HG03521 (cell line): Measurements from ENCODE around the gene VSIG10L.
A peak's percentile ranks its signal among the peaks of the same experiment; 100 is the strongest.

Source experiments
- ATAC-seq: cut with Tn5 transposase; IDR thresholded peaks from one replicate; pipeline ENCODE4 v1.9.1; 2021; ENCODE audit warnings: mild to moderate bottlenecking, moderate library complexity; ENCODE audit not compliant: unreplicated experiment

Gene VSIG10L

DNA sequence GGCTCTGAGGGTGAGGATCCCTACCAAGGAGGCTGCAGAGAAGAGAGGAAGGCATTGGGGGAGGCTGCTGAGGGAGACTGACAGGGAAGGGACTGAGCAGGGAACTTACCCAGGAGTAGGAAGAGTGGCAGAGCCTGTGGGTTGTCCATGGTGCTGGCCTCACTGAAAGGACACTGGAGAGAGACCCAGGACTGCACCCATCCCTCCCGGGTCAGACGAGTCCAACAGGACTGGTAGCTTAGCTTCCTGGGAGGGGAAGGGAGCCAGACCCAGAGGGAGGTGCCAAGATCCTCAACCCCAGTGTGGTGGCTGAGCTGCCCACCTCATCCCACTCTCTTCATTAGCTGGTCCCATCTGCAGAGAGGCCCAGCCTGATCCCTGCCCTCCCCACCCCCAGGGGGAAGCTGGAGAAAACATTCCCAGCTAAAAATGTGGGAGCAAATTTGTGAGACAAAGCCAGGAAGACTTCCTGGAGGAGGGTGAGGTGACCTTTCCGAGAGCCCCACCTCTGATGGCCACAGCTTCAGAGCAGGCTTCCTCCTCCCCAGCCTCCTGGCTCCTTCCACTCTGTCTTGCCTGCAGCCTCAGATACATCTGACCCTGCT lies at the start of gene VSIG10L:
TSS of gene VSIG10L (minus strand) at position 164 of the 605 bp plus-strand sequence. CDS start at position 149, 15 bp downstream.
- no peak for ATAC-seq

DNA sequence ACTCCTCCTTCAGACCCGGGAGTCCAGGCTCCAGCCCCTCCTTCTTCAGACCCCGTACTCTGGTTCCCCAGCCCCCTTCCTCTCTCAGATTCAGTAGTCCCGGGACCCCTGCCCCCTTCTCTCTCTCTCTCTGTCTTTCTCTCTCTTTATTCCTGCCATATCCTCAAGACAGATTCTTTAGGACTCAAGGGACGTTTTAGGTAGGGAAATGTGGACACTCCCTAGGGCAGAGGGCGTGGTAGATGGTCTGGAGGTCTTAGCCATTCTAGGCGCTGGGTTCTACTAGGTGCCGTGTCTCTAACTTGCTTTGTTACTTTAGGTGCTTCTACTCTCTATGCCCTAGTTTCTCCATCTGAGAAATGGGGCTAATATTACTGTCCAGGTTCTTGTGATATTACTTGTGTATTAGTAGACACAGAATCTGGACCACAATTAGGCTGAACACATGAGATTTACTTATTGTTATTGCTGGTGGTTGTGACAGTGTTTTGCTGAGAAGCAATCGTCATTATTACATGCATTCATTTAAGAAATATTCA lies 49.2 kb upstream of the VSIG10L start:
- no peak for ATAC-seq

DNA sequence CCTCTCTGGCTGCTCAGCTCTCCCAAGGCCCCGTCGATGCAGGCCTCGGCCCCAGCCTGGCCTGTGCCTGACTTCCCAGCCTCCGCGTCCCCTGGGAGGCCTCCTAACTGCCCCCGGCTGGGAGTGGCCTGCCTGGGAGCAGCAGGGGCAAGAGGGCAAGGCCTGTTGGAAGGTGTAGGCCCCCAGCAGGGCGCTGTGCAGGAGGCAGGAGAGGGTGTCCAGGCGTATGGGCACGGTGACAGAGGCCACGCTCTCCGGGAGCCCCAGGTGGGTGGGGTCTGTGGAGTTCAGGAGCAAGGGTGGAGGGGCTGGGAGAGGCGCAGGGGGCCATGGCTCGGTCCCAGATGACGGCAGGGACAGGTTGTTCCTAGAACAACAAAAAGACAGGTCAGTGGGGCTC lies 47.2 kb upstream of the VSIG10L start:
- ATAC-seq, result no peak

DNA sequence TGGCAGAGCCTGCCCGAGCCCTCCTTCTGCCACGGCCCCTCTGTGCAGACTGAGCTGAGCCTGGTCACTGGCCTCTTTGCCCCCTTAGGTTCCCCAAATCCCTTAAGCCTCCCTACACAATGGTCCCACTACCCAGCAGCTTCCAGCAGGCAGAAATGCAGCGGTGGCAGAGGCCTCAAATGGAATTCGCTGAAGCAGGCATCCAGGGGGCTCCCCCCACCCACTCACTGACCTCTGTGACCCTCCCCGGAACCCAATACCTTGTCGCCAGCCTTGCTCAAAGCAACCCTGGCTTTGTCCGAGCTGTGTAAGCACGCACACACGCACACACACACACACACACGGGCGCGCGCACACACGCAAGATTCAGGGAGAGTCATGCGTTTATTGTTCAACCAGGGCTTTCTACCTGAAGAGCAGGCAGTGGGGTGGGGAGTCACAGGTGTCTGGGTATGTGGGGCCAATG lies 46.0 kb upstream of the VSIG10L start, which contains the start of gene LIM2:
TSS of gene LIM2 (minus strand) at position 51 of the 466 bp plus-strand sequence. CDS start 531 bp downstream, outside the sequence.
- ATAC-seq, result no peak

DNA sequence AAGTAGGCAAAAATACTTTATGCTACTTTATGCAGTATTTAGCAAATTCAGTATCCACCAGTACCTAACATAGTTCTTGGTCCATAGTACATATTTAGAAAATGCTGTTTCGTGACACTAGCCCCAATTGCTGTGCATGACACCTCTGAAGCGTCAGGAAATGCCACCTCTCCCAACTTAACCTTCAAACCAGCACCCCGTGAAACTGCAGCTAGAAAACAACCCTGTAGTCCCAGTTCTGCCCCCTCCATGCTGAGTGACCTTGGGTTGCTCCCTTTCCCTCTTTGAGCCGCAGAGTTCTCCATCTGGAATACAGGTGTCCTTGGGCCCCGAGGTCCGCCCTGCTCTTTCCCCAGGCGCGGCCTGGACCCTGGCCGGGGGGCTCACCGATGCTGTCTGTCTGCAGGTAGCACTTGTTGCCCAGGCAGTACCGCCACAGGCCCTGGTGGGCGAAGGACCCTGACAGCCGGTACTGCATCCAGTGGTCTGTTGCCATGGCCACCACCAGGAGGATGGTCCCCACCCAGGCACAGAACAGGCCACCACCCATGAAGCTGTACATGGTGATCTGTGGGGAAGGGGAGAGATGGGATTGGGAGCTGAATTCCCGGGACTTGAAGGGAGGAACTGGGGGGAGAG lies 45.1 kb upstream of the VSIG10L start:
- ATAC-seq, result no peak

DNA sequence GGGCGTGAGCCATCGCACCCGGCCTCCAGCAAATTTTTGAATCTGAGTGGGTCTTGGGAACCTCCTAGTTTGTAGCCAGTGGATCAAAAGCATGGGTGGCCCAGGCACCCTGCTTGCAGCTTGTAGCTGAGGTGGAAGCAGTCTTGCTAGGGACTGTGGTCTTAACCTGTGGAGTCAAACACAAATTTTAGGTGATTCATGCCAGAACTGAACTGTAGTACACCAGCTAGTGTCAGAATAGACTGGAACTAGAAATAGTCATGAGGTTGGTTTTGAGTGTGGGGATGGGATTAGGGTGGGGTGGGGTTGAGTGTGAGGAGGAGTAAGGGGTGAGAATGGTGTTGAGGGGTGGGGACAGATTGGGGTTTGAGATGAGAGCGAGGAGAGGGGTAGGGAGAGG lies 40.1 kb upstream of the VSIG10L start:
- ATAC-seq, result no peak

DNA sequence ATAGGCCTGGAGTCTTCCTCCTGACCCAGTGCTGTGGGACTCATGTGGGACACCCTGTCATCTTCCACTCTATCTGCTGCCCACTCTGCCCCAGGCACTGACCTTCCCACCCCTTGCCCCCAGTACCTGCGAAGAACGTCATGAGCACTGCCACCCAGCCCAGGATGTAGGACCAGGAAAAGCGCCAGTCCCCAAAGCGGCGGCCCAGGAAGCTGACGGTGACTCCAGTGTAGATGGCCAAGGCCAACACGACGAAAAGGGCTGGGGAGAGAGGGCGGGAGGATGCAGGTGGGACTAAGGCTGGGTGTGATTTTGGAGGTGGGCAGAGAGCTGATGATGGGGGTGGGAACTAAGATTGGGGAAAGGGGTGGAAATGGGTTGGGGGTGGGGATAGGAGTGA lies 38.4 kb upstream of the VSIG10L start:
- no peak for ATAC-seq

DNA sequence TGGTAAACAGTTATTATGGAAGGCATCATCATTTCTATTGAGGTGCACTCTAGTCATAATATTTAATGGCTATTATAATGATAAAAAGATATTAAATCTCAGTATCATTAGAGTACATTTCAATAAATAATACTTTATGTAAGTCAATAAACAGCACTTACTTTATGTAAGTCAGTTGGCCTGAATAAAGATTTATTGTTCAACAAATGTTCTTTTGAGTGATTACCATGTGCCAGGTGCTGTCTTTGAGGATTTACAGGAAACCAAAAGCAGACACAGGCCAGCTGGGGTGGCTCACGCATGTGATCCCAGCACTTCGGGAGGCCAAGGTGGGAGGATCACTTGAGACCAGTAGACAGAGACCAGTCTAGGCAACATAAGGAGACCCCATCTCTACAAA lies 35.5 kb upstream of the VSIG10L start:
- ATAC-seq, result no peak

DNA sequence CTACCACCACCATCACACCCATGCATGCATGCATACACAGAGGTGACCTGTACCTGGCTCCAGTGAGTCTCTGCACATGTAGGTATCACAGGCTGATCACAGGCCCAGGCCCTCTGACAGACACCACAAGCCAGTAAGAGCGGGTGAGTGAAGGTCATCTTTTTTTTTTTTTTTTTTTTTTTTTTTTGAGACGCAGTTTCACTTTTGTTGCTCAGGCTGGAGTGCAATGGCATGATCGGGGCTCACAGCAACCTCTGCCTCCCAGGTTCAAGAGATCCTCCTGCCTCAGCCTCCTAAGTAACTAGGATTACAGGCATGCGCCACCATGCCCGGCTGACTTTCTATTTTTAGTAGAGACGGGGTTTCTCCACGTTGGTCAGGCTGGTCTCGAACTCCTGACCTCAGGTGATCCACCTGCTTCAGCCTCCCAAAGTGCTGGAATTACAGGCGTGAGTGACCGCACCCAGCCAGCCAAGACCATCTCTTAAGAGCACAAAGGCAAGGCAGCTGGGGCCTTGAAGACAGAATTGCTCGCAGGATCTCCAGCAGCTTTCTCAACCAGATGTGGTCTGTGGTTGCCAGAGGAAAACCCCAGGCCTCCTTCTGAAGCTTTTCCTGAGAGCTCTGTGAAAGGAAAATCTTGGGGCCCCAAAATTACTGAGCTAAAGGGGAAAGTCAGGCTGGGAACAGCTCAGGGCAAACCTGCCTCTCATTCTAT lies 33.7 kb upstream of the VSIG10L start:
- no peak for ATAC-seq

DNA sequence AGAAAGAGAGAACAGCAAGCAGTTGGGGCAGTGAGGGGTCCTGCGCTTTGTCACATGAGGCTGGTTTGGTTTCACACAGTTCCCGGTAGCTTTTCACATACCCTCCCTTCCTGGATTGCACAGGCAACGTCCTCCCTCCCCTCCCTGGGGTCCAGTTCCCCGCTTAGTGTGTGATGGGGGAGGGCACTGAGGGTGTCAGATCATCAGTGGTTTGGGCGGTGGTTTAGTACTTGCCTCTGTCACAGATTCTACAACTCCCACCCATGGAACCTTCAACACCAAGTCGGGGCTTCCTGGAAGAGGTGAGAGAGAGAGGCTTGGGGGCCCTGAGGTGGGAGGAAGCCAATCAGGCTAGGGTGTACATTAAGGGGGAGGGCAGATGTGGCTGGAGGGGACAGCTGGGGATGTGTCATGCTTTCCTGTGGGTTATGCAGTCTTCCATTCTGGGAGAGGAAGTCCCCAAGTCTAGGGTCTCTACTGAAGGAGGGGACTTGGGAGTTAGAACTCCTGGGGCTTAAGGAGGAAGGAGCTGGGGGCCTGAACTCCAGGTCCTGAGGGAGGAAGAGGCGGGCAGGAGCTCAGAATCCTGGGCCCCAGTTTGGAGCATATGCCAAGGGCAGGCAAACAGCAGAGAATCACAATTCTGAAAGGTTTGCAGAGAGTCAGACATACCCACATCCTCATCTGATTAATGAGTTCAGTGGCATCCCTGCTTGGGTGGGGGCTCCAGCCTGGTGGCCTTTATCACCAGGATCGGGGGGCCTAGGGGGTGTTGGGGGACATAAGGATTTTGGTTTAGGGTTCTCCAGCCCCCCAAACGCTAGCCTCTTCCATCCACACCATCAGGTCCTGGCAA lies 30.9 kb upstream of the VSIG10L start, which contains the start of gene NKG7:
TSS of gene NKG7 (minus strand) at position 6 of the 856 bp plus-strand sequence. CDS start 119 bp downstream, outside the sequence.
- ATAC-seq, result no peak

DNA sequence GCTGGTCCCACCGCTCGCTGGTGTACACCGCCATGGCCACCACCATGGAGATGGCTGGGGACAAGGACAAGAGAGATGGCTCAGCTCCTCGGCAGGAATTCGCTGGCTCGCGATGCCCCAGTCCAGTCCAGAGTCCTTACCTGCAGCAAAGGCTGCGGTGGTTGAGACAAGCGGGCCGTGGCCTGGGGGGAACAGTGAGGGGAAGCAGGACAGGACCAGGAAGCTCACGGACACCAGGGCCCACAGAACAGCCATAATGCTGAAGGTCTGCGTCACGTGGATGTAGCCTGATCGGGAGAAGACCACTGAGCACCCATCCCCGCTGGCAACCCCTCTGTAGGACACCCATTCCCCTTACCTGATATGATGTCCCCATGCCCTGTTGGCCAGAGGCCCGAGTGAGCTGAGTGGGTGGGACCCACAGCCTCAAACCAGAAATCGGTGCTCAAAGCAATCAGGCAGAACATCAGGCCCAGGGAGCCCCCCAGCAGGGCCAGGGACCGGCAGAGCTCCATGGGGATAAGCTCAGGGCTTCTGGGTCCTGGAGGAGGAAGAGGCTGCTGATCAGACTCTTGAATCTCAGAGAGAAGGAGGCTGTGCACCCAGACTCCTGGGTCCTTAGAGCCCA lies 30.2 kb upstream of the VSIG10L start:
- ATAC-seq, result no peak

DNA sequence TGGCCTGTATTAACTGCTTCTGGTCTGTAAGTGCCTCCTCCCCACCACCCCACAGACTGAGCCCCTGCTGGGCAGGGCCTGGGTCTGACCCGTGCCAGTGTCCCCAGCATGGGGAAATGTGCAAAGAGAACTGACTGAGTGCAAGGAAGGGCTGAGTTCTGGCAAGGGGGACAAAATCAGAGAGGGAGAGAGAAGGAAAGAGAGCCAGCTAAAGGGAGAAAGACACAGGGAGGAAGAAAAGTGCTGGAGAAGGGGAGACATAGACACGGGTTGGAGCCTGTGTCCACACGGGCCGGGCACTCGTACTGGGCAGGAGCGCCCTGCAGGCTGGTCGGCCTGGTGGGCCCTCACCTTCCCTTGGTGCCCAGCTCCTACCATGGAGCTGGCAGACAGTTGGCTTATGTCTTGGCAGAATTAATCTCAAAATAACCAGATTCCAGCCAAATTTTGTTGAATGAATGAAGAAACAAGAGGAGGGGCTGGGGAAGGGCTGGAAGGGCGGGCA lies 29.3 kb upstream of the VSIG10L start:
- no peak for ATAC-seq

DNA sequence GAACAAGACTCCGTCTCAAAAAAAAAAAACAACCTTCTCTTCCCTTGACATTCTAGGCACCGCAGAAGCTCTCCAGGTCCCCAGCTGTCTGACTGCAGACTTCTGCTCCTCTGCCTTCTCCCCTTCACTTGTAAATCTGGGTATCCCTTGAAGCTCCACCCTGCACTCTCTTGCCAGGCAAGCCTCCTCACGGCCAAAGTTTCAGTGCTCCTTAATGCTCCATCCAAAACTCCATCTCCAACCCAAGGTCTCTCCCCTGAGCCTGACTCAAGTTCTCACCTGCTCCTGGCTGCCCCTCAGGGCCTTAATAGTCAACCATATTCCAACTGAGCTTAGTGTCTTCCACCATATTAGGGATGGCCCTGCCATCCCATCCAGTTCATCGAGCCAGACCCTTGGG lies 28.3 kb upstream of the VSIG10L start:
- no peak for ATAC-seq

DNA sequence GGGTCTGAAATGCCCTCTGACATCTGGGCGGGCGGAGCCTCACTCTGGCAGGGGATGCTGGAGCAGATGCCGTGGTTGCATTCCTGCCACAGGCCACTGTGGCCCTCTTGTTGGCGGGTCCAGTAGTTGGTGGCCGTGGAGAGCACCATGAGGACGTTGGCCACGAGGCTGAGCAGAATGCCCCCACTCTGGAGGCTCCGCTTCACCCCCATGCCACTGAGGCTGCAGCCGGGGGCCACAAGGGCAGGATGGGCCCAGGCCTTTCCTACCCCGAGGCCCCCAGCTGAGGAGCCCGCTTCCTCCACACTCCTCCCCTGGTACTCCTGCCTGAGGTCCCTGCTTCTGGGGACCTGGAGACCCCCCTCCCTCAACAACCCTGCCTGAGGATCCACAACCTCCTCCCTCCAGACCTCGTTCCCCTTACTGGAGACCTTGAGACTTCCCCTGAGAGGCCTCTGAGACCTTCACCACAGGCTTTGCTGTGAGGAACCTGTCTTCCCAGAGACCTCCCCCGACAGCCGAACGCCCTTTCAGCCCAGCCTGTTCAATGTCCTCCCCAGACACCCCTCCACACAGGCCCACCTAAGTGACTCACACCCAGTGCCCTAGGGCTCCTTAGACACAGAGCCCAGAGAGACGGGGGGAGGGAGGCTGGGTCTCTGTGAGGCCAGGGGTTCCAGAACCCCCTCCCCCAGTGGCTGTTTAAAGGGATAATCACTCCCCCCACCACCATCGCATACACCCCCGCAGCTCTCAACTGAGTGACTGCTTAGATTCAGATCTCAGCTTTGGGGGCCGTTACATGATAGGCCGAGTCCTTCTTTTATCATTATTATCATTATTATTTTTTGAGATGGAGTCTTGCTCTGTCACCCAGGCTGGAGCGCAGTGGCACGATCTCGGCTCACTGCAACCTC lies 26.7 kb upstream of the VSIG10L start, which contains the start of gene CLDND2:
TSS of gene CLDND2 (minus strand) at position 638 of the 917 bp plus-strand sequence. CDS start at position 212, 426 bp downstream.
- ATAC-seq, result no peak

DNA sequence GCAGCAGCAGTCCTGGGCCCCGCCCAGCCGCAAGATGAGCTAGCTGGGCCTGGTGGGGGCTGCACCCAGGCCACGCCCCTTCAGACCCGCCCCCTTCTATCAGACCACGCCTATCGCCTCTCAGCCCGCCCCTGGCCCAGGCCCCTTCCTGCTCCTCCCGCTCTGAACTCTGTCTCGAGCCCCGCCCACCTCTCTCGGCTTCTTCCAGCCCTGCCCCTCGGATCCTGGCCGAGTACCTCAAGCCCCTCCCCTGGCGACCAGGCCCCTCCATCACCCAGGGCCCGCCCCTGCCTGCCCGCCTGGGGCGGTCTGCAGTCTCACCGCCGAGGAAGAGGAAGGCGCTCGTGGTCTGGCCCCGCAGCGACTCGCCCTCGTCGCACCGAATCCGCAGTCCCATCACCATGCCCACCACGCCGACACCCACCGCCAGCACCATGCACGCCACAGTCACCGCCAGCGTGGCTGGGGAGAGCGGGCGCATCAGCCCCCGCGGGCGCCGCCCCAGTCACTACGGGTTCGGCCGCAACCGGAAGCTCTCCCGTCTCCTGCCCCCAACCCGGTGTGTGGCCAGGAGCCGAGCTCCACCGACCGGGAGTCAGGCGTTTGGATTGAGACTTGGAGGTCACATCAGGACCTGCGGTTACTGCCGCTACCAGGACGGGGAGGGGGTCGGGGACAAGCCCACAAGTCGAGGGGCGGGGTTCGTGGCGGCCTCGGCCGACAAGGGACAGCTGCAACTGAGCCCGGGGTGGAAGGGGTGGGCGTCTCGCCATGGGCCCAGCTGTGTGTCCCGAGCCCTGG lies 25.8 kb upstream of the VSIG10L start:
- peak; percentile 72 for ATAC-seq

DNA sequence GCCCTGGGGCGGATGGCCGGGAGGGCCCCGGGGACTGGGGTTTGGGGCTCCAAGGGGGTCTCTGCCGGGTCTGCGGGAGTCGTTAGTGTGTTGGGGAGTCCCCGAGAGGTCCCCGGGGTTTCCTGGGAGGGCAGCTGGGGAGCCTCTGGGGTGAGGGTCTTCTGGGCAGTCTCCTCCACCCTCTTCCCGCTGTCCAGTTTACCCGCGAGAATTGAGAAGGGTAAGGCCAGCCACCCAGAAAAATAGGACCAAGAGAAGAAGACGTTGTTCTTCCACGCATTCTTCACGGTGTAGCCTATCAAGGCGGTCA lies 25.3 kb upstream of the VSIG10L start:
- peak; percentile 5 for ATAC-seq

DNA sequence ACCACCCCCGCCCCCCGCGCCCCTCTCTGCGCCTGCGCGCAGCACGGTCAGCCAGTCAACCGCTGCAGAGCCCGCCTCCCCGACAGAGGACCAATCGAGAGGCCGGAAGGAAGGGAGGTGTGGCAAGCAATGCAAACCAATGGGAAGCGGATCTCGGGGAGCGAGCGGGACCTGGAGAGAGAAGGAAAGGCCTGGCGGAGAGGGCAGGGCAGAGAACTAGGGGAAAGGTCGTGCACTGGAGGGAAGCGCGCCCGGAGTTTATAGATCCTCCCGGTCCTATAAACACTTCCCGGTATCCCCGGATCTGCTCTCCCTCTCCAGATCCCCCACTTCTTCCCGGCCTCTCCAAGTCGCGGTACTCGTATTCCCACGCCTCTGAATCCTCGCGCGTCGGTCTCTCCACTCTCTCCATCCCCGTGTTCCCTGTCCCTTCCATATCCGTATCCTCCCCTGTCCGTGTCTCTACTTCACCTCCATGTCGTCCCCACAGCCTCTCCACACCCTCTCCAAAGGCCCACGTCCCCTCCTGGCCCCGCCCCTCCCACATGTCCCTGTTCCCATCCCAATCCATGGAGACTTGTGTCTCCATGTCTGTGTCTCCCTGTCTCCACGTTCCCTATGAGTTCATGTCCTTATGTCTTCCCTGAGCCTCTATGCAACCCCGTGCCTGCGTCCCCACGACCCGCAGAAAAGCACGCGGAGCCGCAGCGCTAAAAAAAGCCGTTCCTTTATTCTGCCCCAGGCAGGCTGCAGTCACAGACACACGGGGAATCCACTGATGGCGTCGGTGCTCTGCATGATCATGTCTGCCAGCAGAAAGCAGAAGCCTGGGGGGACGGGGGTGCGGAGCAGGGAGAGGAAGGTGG lies 24.7 kb upstream of the VSIG10L start:
- ATAC-seq, result peak; percentile 1
